SU-DHL-6 (cell line): Measurements from ENCODE around the gene ZNF618.

Source experiments
- H2AFZ ChIP-seq: fragments of 200-600 bp; sonication (generic); 2 replicates; pipeline ENCODE4 v1.6.1; 2014; ENCODE audit warnings: low read depth, mild to moderate bottlenecking, moderate library complexity, mixed read lengths, antibody characterized with exemption, low read length; ENCODE audit not compliant: severe bottlenecking
- H3F3A ChIP-seq: fragments of 200-600 bp; shearing (Covaris generic); 2 replicates; pipeline ENCODE4 v1.6.0; 2016; ENCODE audit warnings: antibody characterized with exemption, mild to moderate bottlenecking; ENCODE audit not compliant: insufficient read depth
- H3K27ac ChIP-seq: fragments of 200-600 bp; sonication (generic); 2 replicates; pipeline ENCODE4 v1.5.1; 2016; ENCODE audit warnings: low read depth, mild to moderate bottlenecking, low read length, moderate library complexity, mixed read lengths
- H3K27me3 ChIP-seq: fragments of 200-600 bp; sonication (generic), shearing (Covaris generic); 2 replicates; pipeline ENCODE4 v1.6.0; 2014; ENCODE audit warnings: mild to moderate bottlenecking, low read length
- H3K36me3 ChIP-seq: fragments of 200-600 bp; sonication (generic); 2 replicates; pipeline ENCODE4 v1.6.1; 2014; ENCODE audit warnings: mild to moderate bottlenecking, low read length, mixed read lengths
- H3K4me2 ChIP-seq: fragments of 300-600, 200-600 bp; shearing (Covaris generic), sonication (generic); 2 replicates; pipeline ENCODE4 v1.6.0; 2014; ENCODE audit warnings: low read length, low read depth, mild to moderate bottlenecking; ENCODE audit not compliant: poor library complexity, severe bottlenecking
- H3K4me3 ChIP-seq: fragments of 200-600 bp; sonication (generic); 2 replicates; pipeline ENCODE4 v1.5.1; 2014; ENCODE audit warnings: antibody characterized with exemption, low read length, mild to moderate bottlenecking, mixed read lengths; ENCODE audit not compliant: insufficient read depth, poor library complexity, severe bottlenecking
- H3K79me2 ChIP-seq: fragments of 200-600 bp; sonication (generic); 2 replicates; pipeline ENCODE4 v1.6.1; 2014; ENCODE audit warnings: mild to moderate bottlenecking, low read length, moderate library complexity; ENCODE audit not compliant: insufficient read depth
- H3K9ac ChIP-seq: fragments of 200-600 bp; sonication (generic); 2 replicates; pipeline ENCODE4 v1.7.0; 2014; ENCODE audit warnings: mild to moderate bottlenecking, low read length
- H3K9me2 ChIP-seq: fragments of 200-600 bp; sonication (generic); replicated peaks from 2 replicates; pipeline ENCODE4 v1.6.1; 2014; ENCODE audit warnings: low read length; ENCODE audit not compliant: insufficient read depth
- H3K9me3 ChIP-seq: fragments of 200-600 bp; sonication (generic); 2 replicates; pipeline ENCODE4 v1.6.1; 2014; ENCODE audit warnings: low read length, mixed read lengths; ENCODE audit not compliant: insufficient read depth
- H4K20me1 ChIP-seq: fragments of 200-600 bp; sonication (generic); 2 replicates; pipeline ENCODE4 v1.6.1; 2014; ENCODE audit warnings: low read depth, mild to moderate bottlenecking, antibody characterized with exemption, low read length, moderate library complexity, mixed read lengths
- EZH2phosphoT487 ChIP-seq: fragments of 200-600 bp; sonication (generic), shearing (Covaris generic); conservative IDR thresholded peaks from 2 replicates; pipeline ENCODE4 v1.6.1; 2018; ENCODE audit warnings: mild to moderate bottlenecking, antibody characterized with exemption, low read length, moderate library complexity, mixed read lengths
- TF ChIP-seq, protein P1 (sequence below): fragments of 200-600 bp; sonication (generic); IDR thresholded peaks from one replicate; pipeline ENCODE4 v1.5.1; 2017; ENCODE audit warnings: antibody characterized with exemption, mild to moderate bottlenecking, low read length, moderate library complexity; ENCODE audit not compliant: insufficient read depth, poor library complexity, severe bottlenecking

ZNF618 gene

GRCh38 chr9:114021578-114021977, 145.5 kb downstream of the ZNF618 start:
- no peak overlapping the region for H3K27ac ChIP-seq
- H2AFZ ChIP-seq, result no peak overlapping the region
- H3K36me3 ChIP-seq, result no peaks in the 10 kb centered on the region
- H3K4me2 ChIP-seq, result no peak overlapping the region
- H3F3A ChIP-seq, result no peaks in the 10 kb centered on the region
- no peaks in the 10 kb centered on the region for H4K20me1 ChIP-seq
- no peaks in the 10 kb centered on the region for H3K79me2 ChIP-seq
- H3K27me3 ChIP-seq, result no peaks in the 10 kb centered on the region
- no peak overlapping the region for H3K9ac ChIP-seq
- TF ChIP-seq, protein P1, sequence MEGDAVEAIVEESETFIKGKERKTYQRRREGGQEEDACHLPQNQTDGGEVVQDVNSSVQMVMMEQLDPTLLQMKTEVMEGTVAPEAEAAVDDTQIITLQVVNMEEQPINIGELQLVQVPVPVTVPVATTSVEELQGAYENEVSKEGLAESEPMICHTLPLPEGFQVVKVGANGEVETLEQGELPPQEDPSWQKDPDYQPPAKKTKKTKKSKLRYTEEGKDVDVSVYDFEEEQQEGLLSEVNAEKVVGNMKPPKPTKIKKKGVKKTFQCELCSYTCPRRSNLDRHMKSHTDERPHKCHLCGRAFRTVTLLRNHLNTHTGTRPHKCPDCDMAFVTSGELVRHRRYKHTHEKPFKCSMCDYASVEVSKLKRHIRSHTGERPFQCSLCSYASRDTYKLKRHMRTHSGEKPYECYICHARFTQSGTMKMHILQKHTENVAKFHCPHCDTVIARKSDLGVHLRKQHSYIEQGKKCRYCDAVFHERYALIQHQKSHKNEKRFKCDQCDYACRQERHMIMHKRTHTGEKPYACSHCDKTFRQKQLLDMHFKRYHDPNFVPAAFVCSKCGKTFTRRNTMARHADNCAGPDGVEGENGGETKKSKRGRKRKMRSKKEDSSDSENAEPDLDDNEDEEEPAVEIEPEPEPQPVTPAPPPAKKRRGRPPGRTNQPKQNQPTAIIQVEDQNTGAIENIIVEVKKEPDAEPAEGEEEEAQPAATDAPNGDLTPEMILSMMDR, result no peak
- no peak for TF ChIP-seq EZH2phosphoT487
- H3K9me2 ChIP-seq, result no peaks in the 10 kb centered on the region
- H3K4me3 ChIP-seq, result no peak overlapping the region
- peaks cover 10% of the 10 kb centered on the region; the same call in 1 of the 2 replicates for H3K9me3 ChIP-seq

DNA sequence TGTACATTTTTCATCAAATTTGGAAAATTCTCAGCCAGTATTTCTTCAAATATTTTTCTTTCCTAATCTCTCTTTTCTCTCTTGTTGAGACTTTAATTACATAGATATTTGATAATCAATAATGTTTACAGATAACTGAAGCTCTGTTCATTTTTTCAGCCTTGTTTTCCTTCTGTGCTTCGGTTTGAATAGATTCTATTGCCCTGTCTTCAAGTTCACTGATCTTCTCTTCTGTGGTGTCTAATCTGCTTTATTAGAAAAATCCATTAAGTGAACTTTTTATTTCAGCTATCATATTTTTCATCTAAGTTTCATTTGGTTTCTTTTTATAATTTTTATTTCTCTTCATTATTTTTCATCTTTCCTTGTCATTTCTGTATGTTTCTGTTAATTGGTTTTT, 147.9 kb downstream of the ZNF618 start:
- no peaks in the 10 kb centered on the region for H3K36me3 ChIP-seq
- TF ChIP-seq EZH2phosphoT487, result no peak
- TF ChIP-seq, protein P1, result no peak
- H4K20me1 ChIP-seq, result no peaks in the 10 kb centered on the region

DNA sequence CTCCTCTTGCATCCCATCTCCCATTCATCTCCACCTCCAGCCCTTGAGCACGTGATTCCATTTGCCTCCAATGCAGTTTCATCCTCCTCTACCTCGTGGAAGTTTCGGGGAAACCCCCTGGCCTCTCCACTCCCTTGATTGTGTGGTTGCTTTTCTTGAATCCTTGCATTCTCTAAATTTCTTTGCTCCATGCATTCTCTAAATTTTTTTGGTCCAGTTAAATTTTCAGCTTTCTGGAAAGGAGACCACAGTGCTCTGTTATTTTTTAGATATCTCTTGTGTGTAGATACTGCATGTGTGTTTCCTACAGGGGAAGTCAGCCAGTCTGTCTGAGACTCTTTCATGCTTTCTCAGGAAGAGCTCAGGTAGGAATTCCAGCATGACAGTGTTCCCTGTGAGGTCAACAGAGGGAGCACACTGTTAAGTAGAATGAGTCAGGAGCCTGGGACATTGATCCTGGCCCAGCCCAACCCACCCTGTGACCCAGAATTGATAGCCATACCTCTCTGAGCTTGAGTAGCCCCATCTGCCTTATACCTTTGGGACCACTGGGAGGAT, 149.2 kb downstream of the ZNF618 start:
- no peak overlapping the region for H2AFZ ChIP-seq
- H3K4me3 ChIP-seq, result no peak overlapping the region
- no peaks in the 10 kb centered on the region for H3K36me3 ChIP-seq
- H3K9me2 ChIP-seq, result no peaks in the 10 kb centered on the region
- peaks cover 10% of the 10 kb centered on the region; the same call in 1 of the 2 replicates for H3K9me3 ChIP-seq
- no peak for TF ChIP-seq EZH2phosphoT487
- TF ChIP-seq, protein P1, result no peak
- no peak overlapping the region for H3K9ac ChIP-seq
- H3F3A ChIP-seq, result no peaks in the 10 kb centered on the region
- no peaks in the 10 kb centered on the region for H4K20me1 ChIP-seq
- H3K79me2 ChIP-seq, result no peaks in the 10 kb centered on the region
- no peak overlapping the region for H3K4me2 ChIP-seq
- H3K27me3 ChIP-seq, result no peaks in the 10 kb centered on the region
- H3K27ac ChIP-seq, result no peak overlapping the region

More for the DNA sequence above, 147.9 kb downstream of the ZNF618 start:
- Histone ChIP-seq H3K9ac (no peak overlapping the region), H3K27me3 (no peaks in the 10 kb centered on the region), H3K9me3 (peaks cover 10% of the 10 kb centered on the region; the same call in 1 of the 2 replicates), H3K4me3 (no peak overlapping the region), H2AFZ (no peak overlapping the region), H3K79me2 (no peaks in the 10 kb centered on the region), H3K27ac (no peak overlapping the region), H3K9me2 (no peaks in the 10 kb centered on the region), H3K4me2 (no peak overlapping the region), H3F3A (no peaks in the 10 kb centered on the region)
